Measurements from ENCODE around the gene ITPKB.

DNA sequence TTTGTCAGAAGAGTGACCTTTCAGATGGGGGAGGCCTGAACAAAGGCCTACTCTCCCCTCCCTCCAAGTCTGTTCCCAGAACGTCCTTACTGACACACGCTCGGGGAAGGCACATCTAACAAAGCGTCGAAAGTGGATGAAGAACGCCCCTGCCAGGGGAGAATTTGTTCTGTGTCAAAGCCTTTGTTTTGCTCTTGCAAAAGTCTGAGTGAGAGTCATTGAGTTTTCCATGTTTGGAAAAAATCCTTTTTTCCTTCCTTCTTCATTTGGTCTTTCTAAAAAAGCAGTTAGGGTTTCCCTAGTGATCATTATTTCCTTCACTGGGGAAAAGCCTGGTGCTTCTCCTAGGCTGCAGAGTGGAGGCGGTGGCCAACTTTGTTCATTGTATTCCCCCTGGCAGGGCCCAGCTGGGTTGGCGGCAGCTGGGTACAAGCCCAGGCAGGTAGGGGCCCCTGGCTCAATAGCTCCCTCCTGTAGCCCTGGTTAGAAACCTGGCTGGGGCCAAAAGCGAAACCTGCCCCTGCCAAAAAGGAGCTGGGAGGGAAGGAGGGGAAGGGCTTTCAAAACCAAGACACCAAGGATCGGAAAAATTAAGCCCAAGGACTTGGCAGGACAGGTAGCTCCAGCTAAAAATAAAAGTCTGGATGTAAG is 81.1 kb downstream of the ITPKB start:
- TF ChIP-seq EZH2phosphoT487 (IDR thresholded peaks at IDR 0.05; ENCODE audit: borderline replicate concordance, low read depth) (no peak), MXI1 (IDR thresholded peaks at IDR 0.05; ENCODE audit: low read depth, low read length) (no peak), RXRA (IDR thresholded peaks at IDR 0.05; ENCODE audit: borderline replicate concordance, low read depth) (no peak), GABPA (IDR thresholded peaks at IDR 0.05; ENCODE audit: low read depth) (no peak), RAD21 (IDR thresholded peaks at IDR 0.05; ENCODE audit: low read length) (no peak), JUND (IDR thresholded peaks at IDR 0.05) (no peak), FOXM1 (IDR thresholded peaks at IDR 0.05; ENCODE audit: low read depth) (no peak)
- TF ChIP-seq, protein P1, sequence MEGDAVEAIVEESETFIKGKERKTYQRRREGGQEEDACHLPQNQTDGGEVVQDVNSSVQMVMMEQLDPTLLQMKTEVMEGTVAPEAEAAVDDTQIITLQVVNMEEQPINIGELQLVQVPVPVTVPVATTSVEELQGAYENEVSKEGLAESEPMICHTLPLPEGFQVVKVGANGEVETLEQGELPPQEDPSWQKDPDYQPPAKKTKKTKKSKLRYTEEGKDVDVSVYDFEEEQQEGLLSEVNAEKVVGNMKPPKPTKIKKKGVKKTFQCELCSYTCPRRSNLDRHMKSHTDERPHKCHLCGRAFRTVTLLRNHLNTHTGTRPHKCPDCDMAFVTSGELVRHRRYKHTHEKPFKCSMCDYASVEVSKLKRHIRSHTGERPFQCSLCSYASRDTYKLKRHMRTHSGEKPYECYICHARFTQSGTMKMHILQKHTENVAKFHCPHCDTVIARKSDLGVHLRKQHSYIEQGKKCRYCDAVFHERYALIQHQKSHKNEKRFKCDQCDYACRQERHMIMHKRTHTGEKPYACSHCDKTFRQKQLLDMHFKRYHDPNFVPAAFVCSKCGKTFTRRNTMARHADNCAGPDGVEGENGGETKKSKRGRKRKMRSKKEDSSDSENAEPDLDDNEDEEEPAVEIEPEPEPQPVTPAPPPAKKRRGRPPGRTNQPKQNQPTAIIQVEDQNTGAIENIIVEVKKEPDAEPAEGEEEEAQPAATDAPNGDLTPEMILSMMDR (IDR thresholded peaks at IDR 0.05): no peak
- TF ChIP-seq, protein P2, sequence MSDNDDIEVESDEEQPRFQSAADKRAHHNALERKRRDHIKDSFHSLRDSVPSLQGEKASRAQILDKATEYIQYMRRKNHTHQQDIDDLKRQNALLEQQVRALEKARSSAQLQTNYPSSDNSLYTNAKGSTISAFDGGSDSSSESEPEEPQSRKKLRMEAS (IDR thresholded peaks at IDR 0.05; ENCODE audit: low read depth): no peak
- TF ChIP-seq, protein P3, sequence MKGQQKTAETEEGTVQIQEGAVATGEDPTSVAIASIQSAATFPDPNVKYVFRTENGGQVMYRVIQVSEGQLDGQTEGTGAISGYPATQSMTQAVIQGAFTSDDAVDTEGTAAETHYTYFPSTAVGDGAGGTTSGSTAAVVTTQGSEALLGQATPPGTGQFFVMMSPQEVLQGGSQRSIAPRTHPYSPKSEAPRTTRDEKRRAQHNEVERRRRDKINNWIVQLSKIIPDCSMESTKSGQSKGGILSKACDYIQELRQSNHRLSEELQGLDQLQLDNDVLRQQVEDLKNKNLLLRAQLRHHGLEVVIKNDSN (IDR thresholded peaks at IDR 0.05; ENCODE audit: borderline replicate concordance, low read depth): no peak
- TF ChIP-seq, protein P4, sequence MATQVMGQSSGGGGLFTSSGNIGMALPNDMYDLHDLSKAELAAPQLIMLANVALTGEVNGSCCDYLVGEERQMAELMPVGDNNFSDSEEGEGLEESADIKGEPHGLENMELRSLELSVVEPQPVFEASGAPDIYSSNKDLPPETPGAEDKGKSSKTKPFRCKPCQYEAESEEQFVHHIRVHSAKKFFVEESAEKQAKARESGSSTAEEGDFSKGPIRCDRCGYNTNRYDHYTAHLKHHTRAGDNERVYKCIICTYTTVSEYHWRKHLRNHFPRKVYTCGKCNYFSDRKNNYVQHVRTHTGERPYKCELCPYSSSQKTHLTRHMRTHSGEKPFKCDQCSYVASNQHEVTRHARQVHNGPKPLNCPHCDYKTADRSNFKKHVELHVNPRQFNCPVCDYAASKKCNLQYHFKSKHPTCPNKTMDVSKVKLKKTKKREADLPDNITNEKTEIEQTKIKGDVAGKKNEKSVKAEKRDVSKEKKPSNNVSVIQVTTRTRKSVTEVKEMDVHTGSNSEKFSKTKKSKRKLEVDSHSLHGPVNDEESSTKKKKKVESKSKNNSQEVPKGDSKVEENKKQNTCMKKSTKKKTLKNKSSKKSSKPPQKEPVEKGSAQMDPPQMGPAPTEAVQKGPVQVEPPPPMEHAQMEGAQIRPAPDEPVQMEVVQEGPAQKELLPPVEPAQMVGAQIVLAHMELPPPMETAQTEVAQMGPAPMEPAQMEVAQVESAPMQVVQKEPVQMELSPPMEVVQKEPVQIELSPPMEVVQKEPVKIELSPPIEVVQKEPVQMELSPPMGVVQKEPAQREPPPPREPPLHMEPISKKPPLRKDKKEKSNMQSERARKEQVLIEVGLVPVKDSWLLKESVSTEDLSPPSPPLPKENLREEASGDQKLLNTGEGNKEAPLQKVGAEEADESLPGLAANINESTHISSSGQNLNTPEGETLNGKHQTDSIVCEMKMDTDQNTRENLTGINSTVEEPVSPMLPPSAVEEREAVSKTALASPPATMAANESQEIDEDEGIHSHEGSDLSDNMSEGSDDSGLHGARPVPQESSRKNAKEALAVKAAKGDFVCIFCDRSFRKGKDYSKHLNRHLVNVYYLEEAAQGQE (IDR thresholded peaks at IDR 0.05; ENCODE audit: low read depth, low read length): no peak
